Neural progenitor cell (in vitro differentiated cells): ENCODE measurements around the gene FRMPD2.

ENCODE experiments used
- EZH2phosphoT487 ChIP-seq: fragments of 200-600 bp; sonication (generic); IDR thresholded peaks from 2 replicates; pipeline ENCODE4 v1.6.1; 2017; ENCODE audit warnings: antibody characterized with exemption
- TF ChIP-seq, protein P1 (sequence below): fragments of 200-600 bp; sonication (generic); IDR thresholded peaks from 2 replicates; pipeline ENCODE4 v1.5.1; 2017; ENCODE audit warnings: antibody characterized with exemption, mild to moderate bottlenecking

DNA sequence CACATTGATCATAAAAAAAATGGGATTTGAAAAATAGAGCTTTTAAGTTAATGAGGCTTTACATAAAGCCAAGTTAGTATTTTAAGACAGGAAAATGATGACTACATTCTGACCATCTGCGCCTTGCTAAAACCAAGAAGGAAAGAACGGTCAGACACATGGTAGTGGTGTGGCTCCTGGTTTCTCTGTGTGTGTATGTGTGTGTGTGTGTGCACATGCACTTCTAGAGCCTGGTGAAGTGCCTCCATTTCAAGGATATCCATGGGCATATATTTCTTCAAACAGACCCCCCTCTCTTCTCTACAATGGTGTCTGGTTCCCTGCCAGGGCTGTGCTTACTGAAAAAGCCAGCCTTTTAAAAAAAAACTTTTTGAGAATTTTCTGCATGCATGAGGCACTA lies 80.9 kb downstream of the FRMPD2 start:
- TF ChIP-seq, protein P1, sequence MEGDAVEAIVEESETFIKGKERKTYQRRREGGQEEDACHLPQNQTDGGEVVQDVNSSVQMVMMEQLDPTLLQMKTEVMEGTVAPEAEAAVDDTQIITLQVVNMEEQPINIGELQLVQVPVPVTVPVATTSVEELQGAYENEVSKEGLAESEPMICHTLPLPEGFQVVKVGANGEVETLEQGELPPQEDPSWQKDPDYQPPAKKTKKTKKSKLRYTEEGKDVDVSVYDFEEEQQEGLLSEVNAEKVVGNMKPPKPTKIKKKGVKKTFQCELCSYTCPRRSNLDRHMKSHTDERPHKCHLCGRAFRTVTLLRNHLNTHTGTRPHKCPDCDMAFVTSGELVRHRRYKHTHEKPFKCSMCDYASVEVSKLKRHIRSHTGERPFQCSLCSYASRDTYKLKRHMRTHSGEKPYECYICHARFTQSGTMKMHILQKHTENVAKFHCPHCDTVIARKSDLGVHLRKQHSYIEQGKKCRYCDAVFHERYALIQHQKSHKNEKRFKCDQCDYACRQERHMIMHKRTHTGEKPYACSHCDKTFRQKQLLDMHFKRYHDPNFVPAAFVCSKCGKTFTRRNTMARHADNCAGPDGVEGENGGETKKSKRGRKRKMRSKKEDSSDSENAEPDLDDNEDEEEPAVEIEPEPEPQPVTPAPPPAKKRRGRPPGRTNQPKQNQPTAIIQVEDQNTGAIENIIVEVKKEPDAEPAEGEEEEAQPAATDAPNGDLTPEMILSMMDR, result no peak
- TF ChIP-seq EZH2phosphoT487, result no peak
